ENCODE results near the gene RWDD2A.

Gene RWDD2A

GRCh38 chr6:83198486-83199172, 5.5 kb downstream of the RWDD2A start:
- no peak for DNase-seq (ENCODE audit: low read depth in 2 of 2)

DNA sequence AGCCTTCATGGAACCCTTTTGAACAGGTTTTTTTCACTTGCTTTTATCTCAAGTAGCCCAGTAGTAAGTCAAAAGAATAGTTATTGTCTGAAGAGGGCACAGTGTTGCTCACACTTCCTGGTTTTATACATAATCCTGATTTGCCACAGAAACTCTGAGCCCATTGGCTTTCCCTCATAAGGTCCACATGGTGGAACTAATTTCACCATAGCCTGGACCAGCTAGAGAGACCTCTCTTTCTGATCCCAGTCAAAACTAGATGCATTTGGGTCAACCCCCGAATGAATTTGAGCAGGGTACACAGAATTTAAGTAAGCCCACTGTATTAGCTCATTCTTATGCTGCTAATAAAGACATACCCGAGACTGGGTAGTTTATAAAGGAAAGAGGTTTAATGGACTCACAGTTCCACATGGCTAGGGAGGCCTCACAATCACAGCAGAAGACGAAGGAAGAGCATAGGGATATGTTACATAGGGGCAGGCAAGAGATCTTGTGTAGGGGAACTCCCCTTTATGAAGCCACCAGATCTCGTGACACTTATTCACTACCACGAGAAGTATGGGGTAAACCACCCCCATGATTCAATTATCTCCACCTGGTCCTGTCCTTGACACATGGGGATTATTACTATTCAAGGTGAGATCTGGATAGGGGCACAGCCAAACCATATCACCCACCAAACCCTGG, 6.2 kb downstream of the RWDD2A start:
- no peak for DNase-seq (ENCODE audit: low read depth in 2 of 2)

- DNase-seq (ENCODE audit: low read depth in 2 of 2) = no peak
Observed at GRCh38 chr6:83199863-83200225, 6.7 kb downstream of the RWDD2A start.

- no peak for DNase-seq (ENCODE audit: low read depth in 2 of 2)
Observed at GRCh38 chr6:83202031-83202430, 8.9 kb downstream of the RWDD2A start.

DNA sequence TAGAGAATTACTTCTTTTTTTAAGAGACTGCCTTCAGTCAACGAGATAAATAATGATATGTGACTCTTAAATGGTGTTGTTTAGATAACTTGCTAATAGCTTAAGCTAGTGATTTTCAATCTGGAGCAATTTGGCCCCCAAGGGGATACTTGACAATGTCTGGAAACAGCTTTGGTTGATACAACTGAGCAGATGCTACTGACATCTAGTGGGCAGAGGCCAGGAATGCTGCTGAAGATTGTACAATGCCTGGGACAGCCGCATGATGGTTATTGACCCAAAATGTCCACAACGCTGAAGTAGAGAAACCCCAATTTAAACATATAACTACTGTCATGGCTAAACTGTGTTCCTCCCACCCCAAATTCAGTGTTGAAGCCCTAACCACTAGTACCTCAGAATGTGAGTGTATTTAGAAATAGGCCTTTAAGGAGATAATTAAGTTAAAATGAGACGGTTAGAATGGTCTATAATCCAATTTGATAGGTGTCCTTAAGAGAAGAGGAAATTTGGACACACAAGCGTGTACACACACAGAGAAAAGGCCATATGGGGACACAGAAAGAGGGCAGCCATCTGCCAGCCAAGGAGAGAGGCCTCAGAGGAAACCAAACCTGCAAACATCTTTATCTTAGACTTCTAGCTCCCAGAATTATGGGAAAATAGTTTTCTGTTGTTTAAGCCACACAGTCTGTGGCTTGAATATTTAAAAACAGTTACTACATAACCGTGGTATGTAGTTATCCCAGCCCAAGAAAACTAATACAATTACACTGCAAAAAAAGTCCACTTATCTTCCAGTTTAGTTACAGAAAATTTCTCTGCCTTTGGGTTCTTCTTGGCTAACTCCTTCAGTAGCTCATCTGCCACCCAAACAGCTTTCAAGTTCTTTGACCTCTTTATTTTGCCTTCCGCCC, 22.2 kb downstream of the RWDD2A start:
- DNase-seq (ENCODE audit: low read depth in 2 of 2) = peak; percentile 56 to 59

DNA sequence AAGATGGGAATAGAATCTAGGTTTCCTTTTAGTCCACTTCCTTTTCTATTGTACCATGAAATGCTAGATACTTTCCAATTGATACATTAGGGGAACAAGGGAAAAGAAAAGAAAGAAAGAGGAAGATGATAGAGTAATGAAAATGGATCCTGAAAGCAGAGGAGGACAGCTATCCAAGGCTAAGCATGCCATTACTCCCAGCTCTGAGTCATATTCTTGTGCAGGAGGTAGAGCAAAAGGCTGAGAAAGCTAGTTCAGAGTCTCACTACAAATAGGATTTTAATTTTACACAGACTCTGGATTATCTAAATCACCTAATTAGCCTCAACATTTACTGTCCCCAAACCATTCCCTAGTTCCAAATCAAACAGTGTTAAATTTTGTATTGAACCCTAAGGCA, 23.6 kb downstream of the RWDD2A start:
- DNase-seq (ENCODE audit: low read depth in 2 of 2) = no peak

DNA sequence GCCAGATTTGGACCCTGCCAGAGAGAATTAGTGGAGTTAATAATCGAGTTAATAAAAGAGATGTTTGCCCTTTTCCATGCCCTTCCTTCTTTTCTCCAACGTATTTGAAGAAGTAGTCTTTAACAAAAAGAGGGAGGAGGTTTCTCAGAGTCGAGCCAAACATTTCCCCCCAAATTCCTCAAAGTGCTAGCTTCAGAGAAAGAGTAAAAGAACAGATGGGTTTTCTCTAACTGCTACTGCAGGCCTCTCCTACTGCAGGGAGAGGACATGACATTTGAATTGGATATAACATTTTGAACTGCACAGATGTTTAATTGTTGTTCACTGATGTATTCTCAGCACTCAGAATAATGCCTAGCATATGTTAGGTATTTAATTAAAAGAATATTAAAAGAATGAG, 25.5 kb downstream of the RWDD2A start:
- DNase-seq (ENCODE audit: low read depth in 2 of 2) = no peak

DNA sequence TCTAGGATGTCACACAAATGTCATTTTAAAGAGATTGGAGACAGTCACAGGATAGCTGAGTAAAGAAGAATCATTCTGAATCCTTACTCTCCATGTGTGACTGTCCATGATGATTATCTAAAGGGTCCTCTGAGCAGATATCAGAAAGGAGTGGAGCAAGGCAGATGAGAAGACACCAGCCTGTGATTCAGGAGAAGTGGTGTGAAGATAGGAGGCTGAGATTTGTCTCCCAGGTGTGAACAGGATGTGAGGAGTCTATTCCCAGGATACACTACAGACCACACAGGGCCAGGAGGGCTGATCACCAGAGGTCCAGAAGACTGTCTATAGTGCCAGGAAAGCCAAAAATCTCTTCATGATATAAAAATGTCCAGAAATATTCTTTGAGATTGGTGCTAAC, 27.0 kb downstream of the RWDD2A start:
- DNase-seq (ENCODE audit: low read depth in 2 of 2) = no peak

DNA sequence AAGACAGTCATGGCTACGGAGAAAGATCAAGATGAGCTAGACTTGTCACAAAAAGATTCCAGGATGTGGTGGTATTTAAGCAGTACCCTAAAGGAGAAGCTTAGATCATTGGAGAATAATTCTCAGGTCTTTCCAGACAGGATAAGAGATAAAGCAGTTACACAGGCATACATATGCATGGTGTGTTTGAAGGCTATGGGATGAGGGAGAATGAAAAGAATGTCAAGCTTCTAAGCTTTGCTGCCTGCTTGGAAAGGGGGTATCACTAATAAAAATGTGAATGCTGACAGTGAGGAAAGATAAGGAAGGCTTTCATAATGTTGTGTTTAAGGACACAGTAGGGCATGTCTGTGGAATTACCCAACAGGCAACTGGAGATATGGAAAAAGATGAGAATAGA, 28.1 kb downstream of the RWDD2A start:
- no peak for DNase-seq (ENCODE audit: low read depth in 2 of 2)

GRCh38 chr6:83221889-83222479, 28.8 kb downstream of the RWDD2A start:
- DNase-seq (ENCODE audit: low read depth in 2 of 2) = peak; percentile 20 to 21

DNA sequence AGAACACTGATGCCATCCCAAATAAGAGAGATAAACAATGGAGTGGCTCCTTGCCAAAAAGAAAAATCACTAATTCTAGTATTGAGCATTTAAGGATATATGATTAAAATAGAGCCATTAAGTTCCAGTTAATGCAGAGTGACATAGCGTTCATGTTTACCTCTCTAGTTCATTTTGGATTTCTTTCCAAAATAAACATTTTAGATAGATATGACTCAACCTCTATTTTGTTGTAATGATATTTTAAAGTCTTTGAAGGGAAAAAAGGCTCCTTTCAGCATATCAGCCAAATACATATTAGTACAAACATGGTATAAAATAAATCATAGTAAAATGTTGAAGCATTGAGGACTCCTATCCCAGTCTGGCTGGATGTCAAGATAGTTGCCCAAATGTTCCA, 33.4 kb downstream of the RWDD2A start:
- DNase-seq (ENCODE audit: low read depth in 2 of 2) = no peak

DNA sequence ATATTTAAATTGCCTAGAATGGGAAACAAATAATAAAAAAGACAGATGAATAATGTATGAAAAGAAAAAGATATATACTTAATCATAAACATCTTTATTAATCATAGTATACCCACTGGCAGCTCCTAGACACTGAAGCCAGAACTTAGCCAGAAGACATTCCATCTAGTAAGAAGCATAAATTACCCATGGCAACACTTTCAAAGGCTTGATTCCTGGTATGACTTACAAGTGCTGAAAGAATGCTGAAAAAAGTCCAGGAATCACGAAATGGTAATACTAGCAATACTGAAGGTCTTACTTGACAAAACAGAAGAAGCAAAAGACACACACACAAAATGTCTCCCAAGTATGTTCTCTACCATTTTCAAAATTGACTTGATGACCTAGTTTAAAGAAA, 38.0 kb downstream of the RWDD2A start:
- DNase-seq (ENCODE audit: low read depth in 2 of 2) = peak; percentile 65 to 75

GRCh38 chr6:83247471-83247870, 54.3 kb downstream of the RWDD2A start:
- DNase-seq (ENCODE audit: low read depth in 2 of 2) = no peak
